GM10248 (cell line): ENCODE results near the gene METTL8.

Experiments
- CTCF ChIA-PET: fragments of 300-600 bp; sonication (Branson Sonifier 250); formaldehyde crosslinking; extraction: SDS; loops from one replicate; lab custom pipeline; 2021; ENCODE audit warnings: antibody characterized with exemption; lab: Yijun Ruan, JAX
- POLR2A ChIA-PET: fragments of 350-650 bp; sonication (Branson Sonifier 250); formaldehyde crosslinking; extraction: SDS; loops from one replicate; lab custom pipeline; 2020; ENCODE audit warnings: antibody characterized with exemption; lab: Yijun Ruan, JAX
- DNase-seq: peaks from one replicate; pipeline ENCODE4 v3.0.0; 2012; ENCODE audit errors: extremely low spot score
- TF ChIP-seq, protein P1 (sequence below): IDR thresholded peaks from 2 replicates; pipeline ENCODE4 v1.5.1; 2012; ENCODE audit warnings: mild to moderate bottlenecking, low read depth; ENCODE audit errors: extremely low read depth, missing control alignments, control extremely low read depth

METTL8 gene

GRCh38 chr2:171346723-171347557 lies 86.8 kb downstream of the METTL8 start:
- ChIA-PET POLR2A (interaction anchor here (1.0 to 1.2 kb wide), 2 partner anchors 70 to 87 kb away, joined by 3 to 4 read pairs; partner anchors contain the start of genes DCAF17 and METTL8), CTCF (interaction anchor here (0.8 to 3.3 kb wide), 18 partner anchors 8 to 199 kb away, joined by 3 to 19 read pairs (median 4); no protein-coding TSS in a partner anchor)
- DNase-seq: peak; percentile 25
- TF ChIP-seq, protein P1, sequence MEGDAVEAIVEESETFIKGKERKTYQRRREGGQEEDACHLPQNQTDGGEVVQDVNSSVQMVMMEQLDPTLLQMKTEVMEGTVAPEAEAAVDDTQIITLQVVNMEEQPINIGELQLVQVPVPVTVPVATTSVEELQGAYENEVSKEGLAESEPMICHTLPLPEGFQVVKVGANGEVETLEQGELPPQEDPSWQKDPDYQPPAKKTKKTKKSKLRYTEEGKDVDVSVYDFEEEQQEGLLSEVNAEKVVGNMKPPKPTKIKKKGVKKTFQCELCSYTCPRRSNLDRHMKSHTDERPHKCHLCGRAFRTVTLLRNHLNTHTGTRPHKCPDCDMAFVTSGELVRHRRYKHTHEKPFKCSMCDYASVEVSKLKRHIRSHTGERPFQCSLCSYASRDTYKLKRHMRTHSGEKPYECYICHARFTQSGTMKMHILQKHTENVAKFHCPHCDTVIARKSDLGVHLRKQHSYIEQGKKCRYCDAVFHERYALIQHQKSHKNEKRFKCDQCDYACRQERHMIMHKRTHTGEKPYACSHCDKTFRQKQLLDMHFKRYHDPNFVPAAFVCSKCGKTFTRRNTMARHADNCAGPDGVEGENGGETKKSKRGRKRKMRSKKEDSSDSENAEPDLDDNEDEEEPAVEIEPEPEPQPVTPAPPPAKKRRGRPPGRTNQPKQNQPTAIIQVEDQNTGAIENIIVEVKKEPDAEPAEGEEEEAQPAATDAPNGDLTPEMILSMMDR: peak; percentile 26

GRCh38 chr2:171345971-171346722 lies 87.6 kb downstream of the METTL8 start:
- no peak for DNase-seq
- CTCF ChIA-PET: interaction anchor here (0.7 to 3.3 kb wide), 15 partner anchors 9 to 70 kb away, joined by 3 to 19 read pairs (median 5); no protein-coding TSS in a partner anchor
- POLR2A ChIA-PET: no interaction called here
- TF ChIP-seq, protein P1: no peak

- ChIA-PET POLR2A (no interaction called here), CTCF (interaction anchor here (1.8 kb wide), 1 partner anchor 10 kb away, joined by 6 read pairs; no protein-coding TSS in a partner anchor)
- TF ChIP-seq, protein P1: no peak
- no peak for DNase-seq
These were observed 89.6 kb downstream of the METTL8 start for GRCh38 chr2:171344182-171344581.

DNA sequence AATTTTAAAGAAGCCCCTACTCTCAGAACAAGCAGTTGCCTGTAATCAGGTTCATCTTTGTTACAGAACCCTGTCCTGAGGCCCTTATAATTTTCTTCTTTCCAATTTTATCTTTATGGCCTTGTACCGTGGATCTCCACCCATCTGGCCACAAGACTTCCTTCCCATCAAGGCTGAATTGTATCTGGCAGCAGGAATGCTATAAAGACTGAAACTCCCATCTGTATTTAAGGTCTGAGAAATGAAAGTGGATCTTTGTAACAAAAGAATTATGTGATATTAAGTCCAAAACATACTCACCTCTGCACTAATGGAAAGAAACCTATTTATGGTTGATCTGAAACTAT lies 91.8 kb downstream of the METTL8 start:
- ChIA-PET POLR2A (no interaction called here), CTCF (no interaction called here)
- TF ChIP-seq, protein P1: no peak
- no peak for DNase-seq

DNA sequence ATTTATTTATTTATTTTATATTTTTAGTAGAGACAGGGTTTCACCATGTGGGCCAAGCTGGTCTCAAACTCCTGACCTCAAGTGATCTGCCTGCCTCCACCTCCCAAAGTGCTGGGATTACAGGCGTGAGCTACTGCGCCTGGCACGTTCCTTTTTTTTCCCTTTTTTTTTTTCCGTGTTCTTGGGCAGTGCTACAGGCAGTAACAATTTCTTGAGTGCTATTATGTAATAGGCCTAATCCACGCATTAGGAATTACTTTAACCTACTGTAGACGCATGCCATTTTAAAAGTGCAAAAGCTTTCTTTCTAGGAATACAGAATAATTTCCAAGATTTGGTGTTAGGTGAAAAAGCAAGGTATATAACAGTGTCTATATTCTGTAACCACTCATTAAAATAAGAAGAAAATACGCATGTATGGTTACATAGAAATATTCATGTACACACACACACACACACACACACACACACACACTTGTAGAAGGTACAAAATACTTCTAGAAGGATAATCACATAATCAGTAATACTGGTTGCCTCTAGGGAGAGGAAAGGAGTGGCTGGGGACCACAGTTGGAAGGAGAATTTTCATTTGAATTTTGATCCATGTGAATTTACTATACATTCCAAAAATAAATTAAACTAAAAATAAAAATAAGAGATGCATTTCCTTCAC lies 92.3 kb downstream of the METTL8 start:
- DNase-seq: no peak
- ChIA-PET CTCF (no interaction called here), POLR2A (no interaction called here)
- TF ChIP-seq, protein P1: no peak

DNA sequence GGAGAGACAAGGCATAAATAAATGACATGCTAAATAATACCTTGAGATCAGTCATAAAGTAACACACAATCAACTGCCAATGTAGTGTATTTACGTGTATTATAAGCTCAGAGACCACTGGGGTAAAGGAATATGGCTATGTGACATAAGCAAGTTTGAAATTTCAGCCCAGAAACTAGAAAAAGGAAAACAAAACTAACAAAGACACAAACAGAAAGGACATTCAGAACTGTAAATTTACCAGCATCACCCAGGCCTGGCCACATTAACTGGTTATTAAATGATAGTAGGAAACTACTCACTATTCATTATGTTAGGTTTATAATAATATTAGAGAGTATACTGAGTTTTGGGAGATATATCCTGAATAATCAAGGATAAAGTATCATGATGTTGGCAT lies 98.8 kb downstream of the METTL8 start:
- CTCF ChIA-PET: interaction anchor here (0.9 to 3.0 kb wide), 7 partner anchors 8 to 97 kb away, joined by 3 to 19 read pairs (median 6); no protein-coding TSS in a partner anchor
- POLR2A ChIA-PET: no interaction called here
- no peak for DNase-seq
- TF ChIP-seq, protein P1: no peak
